Adrenal gland (tissue), 5 donors: ENCODE measurements around the gene MAPKAPK5.

ENCODE experiments used
- POLR2A ChIP-seq, 2 donors: fragments of 450-650 bp; IDR thresholded peaks; one replicate each; pipeline ENCODE4 v1.6.1; 2017; ENCODE audit warnings: antibody characterized with exemption in 2 of 2, mild to moderate bottlenecking in 2 of 2, moderate library complexity in 1 of 2
- TF ChIP-seq, protein P1 (sequence below), 6 experiments: fragments of 450-650 bp in 4 of 6; fragments of 200-600 bp in 2 of 6; sonication (generic) in 1 of 6; IDR thresholded peaks; 1 replicate in 5 of 6; 2 replicates in 1 of 6; pipeline versions ENCODE4 v1.5.1 to v1.8.0; 2016 to 2021; ENCODE audit warnings: antibody characterized with exemption in 6 of 6, mild to moderate bottlenecking in 2 of 6, moderate library complexity in 1 of 6
- donor health status: DM: no; HTN: no; CAD: no.

GRCh38 chr12:111803038-111803626 is 38.9 kb upstream of the MAPKAPK5 start:
- TF ChIP-seq, protein P1, sequence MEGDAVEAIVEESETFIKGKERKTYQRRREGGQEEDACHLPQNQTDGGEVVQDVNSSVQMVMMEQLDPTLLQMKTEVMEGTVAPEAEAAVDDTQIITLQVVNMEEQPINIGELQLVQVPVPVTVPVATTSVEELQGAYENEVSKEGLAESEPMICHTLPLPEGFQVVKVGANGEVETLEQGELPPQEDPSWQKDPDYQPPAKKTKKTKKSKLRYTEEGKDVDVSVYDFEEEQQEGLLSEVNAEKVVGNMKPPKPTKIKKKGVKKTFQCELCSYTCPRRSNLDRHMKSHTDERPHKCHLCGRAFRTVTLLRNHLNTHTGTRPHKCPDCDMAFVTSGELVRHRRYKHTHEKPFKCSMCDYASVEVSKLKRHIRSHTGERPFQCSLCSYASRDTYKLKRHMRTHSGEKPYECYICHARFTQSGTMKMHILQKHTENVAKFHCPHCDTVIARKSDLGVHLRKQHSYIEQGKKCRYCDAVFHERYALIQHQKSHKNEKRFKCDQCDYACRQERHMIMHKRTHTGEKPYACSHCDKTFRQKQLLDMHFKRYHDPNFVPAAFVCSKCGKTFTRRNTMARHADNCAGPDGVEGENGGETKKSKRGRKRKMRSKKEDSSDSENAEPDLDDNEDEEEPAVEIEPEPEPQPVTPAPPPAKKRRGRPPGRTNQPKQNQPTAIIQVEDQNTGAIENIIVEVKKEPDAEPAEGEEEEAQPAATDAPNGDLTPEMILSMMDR (IDR thresholded peaks at IDR 0.05): no peak
- TF ChIP-seq POLR2A (IDR thresholded peaks at IDR 0.05): no peak
